HEK293 (cell line): Measurements from ENCODE around the gene MACF1.

Experiments
- CTCF ChIA-PET: fragments of 350-600 bp; formaldehyde crosslinking; extraction: SDS; loops from one replicate; lab custom pipeline; 2021; ENCODE audit warnings: antibody characterized with exemption; lab: Yijun Ruan, JAX
- POLR2A ChIA-PET: fragments of 300-600 bp; formaldehyde crosslinking; extraction: SDS; loops from one replicate; lab custom pipeline; 2020; ENCODE audit warnings: antibody characterized with exemption, inconsistent platforms; lab: Yijun Ruan, JAX
- H3K27ac ChIP-seq: fragments of 200-500 bp; sonication (Bioruptor generic); 2 replicates; pipeline ENCODE4 v1.5.1; 2014; ENCODE audit warnings: low read depth, low read length, control low read depth, inconsistent platforms; ENCODE audit errors: extremely low read depth
- H3K36me3 ChIP-seq, 2 experiments: fragments of 200-500 bp in 1 of 2; sonication (Bioruptor generic) in 1 of 2; 1 replicate in 1 of 2; 2 replicates in 1 of 2; pipeline ENCODE4 v1.5.1; 2014 to 2017; ENCODE audit warnings: inconsistent platforms in 2 of 2, low read length in 2 of 2; ENCODE audit not compliant: control insufficient read depth in 2 of 2, insufficient read depth in 1 of 2
- H3K4me1 ChIP-seq: fragments of 200-500 bp; sonication (Bioruptor generic); 2 replicates; pipeline ENCODE4 v1.5.1; 2014; ENCODE audit warnings: mild to moderate bottlenecking, low read length, inconsistent platforms; ENCODE audit not compliant: control insufficient read depth, insufficient read depth
- H3K4me3 ChIP-seq: 2 replicates; pipeline ENCODE4 v1.5.1; 2011; ENCODE audit warnings: low read depth, mild to moderate bottlenecking, control low read depth, low read length, moderate library complexity
- H3K9me3 ChIP-seq: fragments of 200-500 bp; sonication (Bioruptor generic); 2 replicates; pipeline ENCODE4 v1.5.1; 2014; ENCODE audit warnings: low read depth, low read length, inconsistent platforms; ENCODE audit not compliant: control insufficient read depth, insufficient read depth
- BCL11A ChIP-seq: fragments of 450-650 bp; formaldehyde crosslinking; IDR thresholded peaks from 2 replicates; pipeline ENCODE4 v1.5.1; 2016; ENCODE audit warnings: low read depth, missing biosample characterization, missing genetic modification characterization
- BCL6B ChIP-seq: fragments of 450-650 bp; formaldehyde crosslinking; IDR thresholded peaks from 2 replicates; pipeline ENCODE4 v1.5.1; 2017; ENCODE audit warnings: missing biosample characterization, missing genetic modification characterization
- HOXA7 ChIP-seq: sonication (generic); formaldehyde crosslinking; IDR thresholded peaks from 2 replicates; pipeline ENCODE4 v1.8.1; 2022; ENCODE audit warnings: missing genetic modification reagents, borderline replicate concordance
- KLF16 ChIP-seq: fragments of 450-650 bp; formaldehyde crosslinking; IDR thresholded peaks from 2 replicates; pipeline ENCODE4 v1.5.1; 2017; ENCODE audit warnings: missing biosample characterization, missing genetic modification characterization
- MYNN ChIP-seq: fragments of 450-650 bp; formaldehyde crosslinking; IDR thresholded peaks from 2 replicates; pipeline ENCODE4 v1.5.1; 2016; ENCODE audit warnings: missing biosample characterization, missing genetic modification characterization, borderline replicate concordance
- OSR2 ChIP-seq: fragments of 450-650 bp; formaldehyde crosslinking; IDR thresholded peaks from 2 replicates; pipeline ENCODE4 v1.5.1; 2016; ENCODE audit warnings: missing biosample characterization, missing genetic modification characterization
- SALL2 ChIP-seq: fragments of 450-650 bp; formaldehyde crosslinking; IDR thresholded peaks from 2 replicates; pipeline ENCODE4 v1.5.0; 2017; ENCODE audit warnings: missing biosample characterization, mild to moderate bottlenecking, missing genetic modification characterization, borderline replicate concordance
- SP2 ChIP-seq: fragments of 450-650 bp; formaldehyde crosslinking; IDR thresholded peaks from 2 replicates; pipeline ENCODE4 v1.5.1; 2016; ENCODE audit warnings: missing biosample characterization, missing genetic modification characterization
- ZBTB10 ChIP-seq: fragments of 450-650 bp; formaldehyde crosslinking; IDR thresholded peaks from 2 replicates; pipeline ENCODE4 v1.5.1; 2016; ENCODE audit warnings: missing biosample characterization, missing genetic modification characterization
- ZBTB49 ChIP-seq: fragments of 450-650 bp; formaldehyde crosslinking; IDR thresholded peaks from 2 replicates; pipeline ENCODE4 v1.5.1; 2016; ENCODE audit warnings: missing biosample characterization, missing genetic modification characterization, low read depth
- ZBTB6 ChIP-seq: fragments of 450-650 bp; formaldehyde crosslinking; IDR thresholded peaks from 2 replicates; pipeline ENCODE4 v1.5.1; 2017; ENCODE audit warnings: missing biosample characterization, missing genetic modification characterization
- ZBTB7A ChIP-seq: fragments of 450-650 bp; formaldehyde crosslinking; IDR thresholded peaks from 2 replicates; pipeline ENCODE4 v1.5.1; 2016; ENCODE audit warnings: low read depth, missing biosample characterization, missing genetic modification characterization
- ZIC2 ChIP-seq: fragments of 450-650 bp; formaldehyde crosslinking; IDR thresholded peaks from 2 replicates; pipeline ENCODE4 v1.5.1; 2016; ENCODE audit warnings: missing biosample characterization, missing genetic modification characterization
- ZNF132 ChIP-seq: fragments of 450-650 bp; formaldehyde crosslinking; IDR thresholded peaks from 2 replicates; pipeline ENCODE4 v1.5.1; 2017; ENCODE audit warnings: missing biosample characterization, missing genetic modification characterization, borderline replicate concordance
- ZNF366 ChIP-seq: fragments of 450-650 bp; formaldehyde crosslinking; conservative IDR thresholded peaks from 2 replicates; pipeline ENCODE4 v1.5.1; 2016; ENCODE audit warnings: missing biosample characterization, missing genetic modification characterization
- ZNF37A ChIP-seq: fragments of 450-650 bp; IDR thresholded peaks from 2 replicates; pipeline ENCODE4 v1.5.1; 2018; ENCODE audit warnings: missing biosample characterization, missing genetic modification characterization
- ZNF449 ChIP-seq: fragments of 450-650 bp; formaldehyde crosslinking; IDR thresholded peaks from 2 replicates; pipeline ENCODE4 v1.5.1; 2017; ENCODE audit warnings: missing biosample characterization, mild to moderate bottlenecking, missing genetic modification characterization, moderate library complexity
- ZNF473 ChIP-seq: fragments of 450-650 bp; formaldehyde crosslinking; IDR thresholded peaks from 2 replicates; pipeline ENCODE4 v1.5.1; 2017; ENCODE audit warnings: missing biosample characterization, missing genetic modification characterization
- ZNF610 ChIP-seq: fragments of 450-650 bp; formaldehyde crosslinking; IDR thresholded peaks from 2 replicates; pipeline ENCODE4 v1.5.1; 2016; ENCODE audit warnings: missing biosample characterization, missing genetic modification characterization, borderline replicate concordance
- ZNF704 ChIP-seq: fragments of 450-650 bp; formaldehyde crosslinking; IDR thresholded peaks from 2 replicates; pipeline ENCODE4 v1.5.1; 2016; ENCODE audit warnings: missing biosample characterization, missing genetic modification characterization
- ZSCAN16 ChIP-seq: fragments of 450-650 bp; formaldehyde crosslinking; IDR thresholded peaks from 2 replicates; pipeline ENCODE4 v1.5.1; 2016; ENCODE audit warnings: missing biosample characterization, missing genetic modification characterization
- ZSCAN5A ChIP-seq: fragments of 450-650 bp; formaldehyde crosslinking; IDR thresholded peaks from 2 replicates; pipeline ENCODE4 v1.5.1; 2016; ENCODE audit warnings: missing biosample characterization, missing genetic modification characterization

The MACF1 gene

GRCh38 chr1:39415553-39415952, 211.1 kb downstream of the MACF1 start (continued):
- TF ChIP-seq ZNF37A (tag by site-specific recombination) (no peak), ZNF704 (tag by site-specific recombination) (no peak), ZBTB49 (no peak)

GRCh38 chr1:39416609-39417008, 212.1 kb downstream of the MACF1 start:
- Histone ChIP-seq H3K4me3 (no peak overlapping the region), H3K27ac (no peak overlapping the region), H3K4me1 (no peaks in the 10 kb centered on the region), H3K36me3 (peaks cover 0 to 19% of the 10 kb centered on the region in 2 experiments; a peak in 1 of 3 replicates), H3K9me3 (no peaks in the 10 kb centered on the region)
- CTCF ChIA-PET = no interaction called here
- POLR2A ChIA-PET = no interaction called here
- TF ChIP-seq SP2 (no peak), ZSCAN16 (tag by site-specific recombination) (peak; percentile 90), ZIC2 (tag by site-specific recombination) (no peak), ZBTB10 (tag by site-specific recombination) (no peak)

GRCh38 chr1:39418236-39418635, 213.7 kb downstream of the MACF1 start:
- ChIA-PET POLR2A (no interaction called here), CTCF (interaction anchor here (3.4 kb wide), 1 partner anchor 7 kb away, joined by 21 read pairs; no protein-coding TSS in a partner anchor)
- TF ChIP-seq ZNF473 (tag by site-specific recombination) = no peak
- no peak for TF ChIP-seq BCL6B (tag by site-specific recombination)
- no peak for TF ChIP-seq ZSCAN5A (tag by site-specific recombination)
- TF ChIP-seq SALL2 (tag by site-specific recombination) = no peak
- no peak for TF ChIP-seq BCL11A (tag by site-specific recombination)
- TF ChIP-seq ZBTB7A = no peak
- TF ChIP-seq ZNF366 = no peak
- no peak for TF ChIP-seq OSR2 (tag by site-specific recombination)
- TF ChIP-seq KLF16 (tag by site-specific recombination) = no peak
- no peak for TF ChIP-seq MYNN (tag by site-specific recombination)
- TF ChIP-seq HOXA7 (CRISPR knock-in tag) = no peak
- TF ChIP-seq ZBTB6 (tag by site-specific recombination) = no peak
- no peak for TF ChIP-seq ZNF132 (tag by site-specific recombination)
- TF ChIP-seq ZNF449 (tag by site-specific recombination) = no peak
- TF ChIP-seq ZNF610 (tag by site-specific recombination) = no peak
- Histone ChIP-seq H3K4me3 (no peak overlapping the region), H3K36me3 (peaks cover 0 to 15% of the 10 kb centered on the region in 2 experiments; a peak in 1 of 3 replicates), H3K9me3 (no peaks in the 10 kb centered on the region), H3K27ac (no peak overlapping the region), H3K4me1 (no peaks in the 10 kb centered on the region)
